D721Med (cell line): ENCODE results near the gene CIART.

Experiments used
- DNase-seq: peaks from one replicate; pipeline ENCODE4 v3.0.0; 2011; ENCODE audit warnings: low spot score; ENCODE audit not compliant: insufficient read length
- FAIRE-seq: peaks from 2 replicates; lab custom pipeline; 2011; peaks lifted over from hg19 to GRCh38; lab: Jason Lieb, UNC
- TF ChIP-seq, protein P1 (sequence below): IDR thresholded peaks from 2 replicates; pipeline ENCODE4 v1.5.1; 2012; ENCODE audit warnings: mild to moderate bottlenecking, control low read depth; ENCODE audit not compliant: insufficient read depth; ENCODE audit errors: missing control alignments

Gene CIART

DNA sequence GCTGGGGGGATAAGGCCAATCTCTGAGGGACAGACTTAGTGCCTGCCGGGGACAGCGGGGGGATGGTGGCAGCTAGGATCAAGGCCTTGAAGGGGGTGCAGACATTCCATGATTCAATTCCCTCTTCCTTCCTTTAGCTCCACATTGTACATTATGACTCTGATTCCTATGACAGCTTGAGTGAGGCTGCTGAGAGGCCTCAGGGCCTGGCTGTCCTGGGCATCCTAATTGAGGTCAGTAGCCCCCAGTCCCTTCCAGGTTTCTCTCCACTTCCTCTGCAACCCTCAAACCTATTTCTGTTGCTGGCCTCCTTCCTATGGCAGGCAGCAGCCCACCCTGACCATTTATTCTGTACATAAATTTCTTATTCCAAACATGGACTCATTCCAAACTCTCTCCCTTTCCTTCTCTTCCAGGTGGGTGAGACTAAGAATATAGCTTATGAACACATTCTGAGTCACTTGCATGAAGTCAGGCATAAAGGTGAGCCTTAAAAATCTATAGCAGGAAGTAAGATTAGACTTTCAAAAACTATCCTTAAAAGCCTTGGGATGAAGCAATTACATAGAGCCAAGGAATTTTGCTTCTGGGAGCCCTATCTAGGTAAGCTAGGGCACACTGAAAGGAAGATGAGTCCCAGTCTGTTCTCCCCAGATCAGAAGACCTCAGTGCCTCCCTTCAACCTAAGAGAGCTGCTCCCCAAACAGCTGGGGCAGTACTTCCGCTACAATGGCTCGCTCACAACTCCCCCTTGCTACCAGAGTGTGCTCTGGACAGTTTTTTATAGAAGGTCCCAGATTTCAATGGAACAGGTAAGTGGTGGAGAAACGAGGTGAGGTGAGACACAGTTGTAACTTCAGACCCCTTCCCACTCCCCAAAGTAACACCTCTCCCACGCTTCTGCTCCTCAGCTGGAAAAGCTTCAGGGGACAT is 19.7 kb upstream of the CIART start:
- TF ChIP-seq, protein P1, sequence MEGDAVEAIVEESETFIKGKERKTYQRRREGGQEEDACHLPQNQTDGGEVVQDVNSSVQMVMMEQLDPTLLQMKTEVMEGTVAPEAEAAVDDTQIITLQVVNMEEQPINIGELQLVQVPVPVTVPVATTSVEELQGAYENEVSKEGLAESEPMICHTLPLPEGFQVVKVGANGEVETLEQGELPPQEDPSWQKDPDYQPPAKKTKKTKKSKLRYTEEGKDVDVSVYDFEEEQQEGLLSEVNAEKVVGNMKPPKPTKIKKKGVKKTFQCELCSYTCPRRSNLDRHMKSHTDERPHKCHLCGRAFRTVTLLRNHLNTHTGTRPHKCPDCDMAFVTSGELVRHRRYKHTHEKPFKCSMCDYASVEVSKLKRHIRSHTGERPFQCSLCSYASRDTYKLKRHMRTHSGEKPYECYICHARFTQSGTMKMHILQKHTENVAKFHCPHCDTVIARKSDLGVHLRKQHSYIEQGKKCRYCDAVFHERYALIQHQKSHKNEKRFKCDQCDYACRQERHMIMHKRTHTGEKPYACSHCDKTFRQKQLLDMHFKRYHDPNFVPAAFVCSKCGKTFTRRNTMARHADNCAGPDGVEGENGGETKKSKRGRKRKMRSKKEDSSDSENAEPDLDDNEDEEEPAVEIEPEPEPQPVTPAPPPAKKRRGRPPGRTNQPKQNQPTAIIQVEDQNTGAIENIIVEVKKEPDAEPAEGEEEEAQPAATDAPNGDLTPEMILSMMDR, result no peak
- DNase-seq, result no peak
- FAIRE-seq, result no peak

DNA sequence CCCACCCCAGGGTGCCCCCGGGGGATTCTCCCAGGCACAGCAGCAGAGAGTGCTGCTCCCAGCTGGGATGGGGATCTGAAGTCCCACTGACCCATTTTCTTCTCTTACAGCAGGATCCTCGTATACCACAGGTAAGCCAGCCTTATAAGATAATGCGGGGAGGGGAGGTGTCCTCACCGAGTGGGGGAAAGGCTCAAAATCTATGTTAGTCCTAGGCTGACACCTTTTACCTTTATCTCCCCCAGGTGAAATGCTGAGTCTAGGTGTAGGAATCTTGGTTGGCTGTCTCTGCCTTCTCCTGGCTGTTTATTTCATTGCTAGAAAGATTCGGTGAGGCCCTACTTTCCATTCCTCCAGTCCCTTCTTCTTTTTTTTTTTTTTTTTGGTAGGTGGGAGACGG is 18.8 kb upstream of the CIART start:
- TF ChIP-seq, protein P1, result no peak
- DNase-seq, result no peak
- no peak for FAIRE-seq

DNA sequence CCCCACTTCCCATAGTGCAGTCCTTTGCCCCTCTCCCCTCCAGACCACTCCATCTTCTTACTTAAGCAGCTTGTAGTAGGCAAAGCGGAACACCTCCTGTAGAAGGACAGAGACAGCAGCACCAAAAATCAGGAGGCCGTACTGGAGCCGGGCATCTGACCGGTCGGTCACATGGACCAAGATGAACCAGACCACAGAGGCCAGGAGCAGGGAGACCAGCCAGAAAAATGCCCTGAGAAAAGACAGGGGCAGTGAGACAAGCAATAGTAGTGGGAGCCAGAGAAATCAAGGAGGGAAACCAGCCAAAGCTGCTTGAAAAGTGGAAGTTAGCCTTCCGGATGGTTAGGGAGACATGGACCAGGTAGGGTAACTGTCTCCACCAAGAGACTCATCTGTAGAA is 14.5 kb upstream of the CIART start:
- DNase-seq (no peak), FAIRE-seq (no peak)
- TF ChIP-seq, protein P1, result no peak

DNA sequence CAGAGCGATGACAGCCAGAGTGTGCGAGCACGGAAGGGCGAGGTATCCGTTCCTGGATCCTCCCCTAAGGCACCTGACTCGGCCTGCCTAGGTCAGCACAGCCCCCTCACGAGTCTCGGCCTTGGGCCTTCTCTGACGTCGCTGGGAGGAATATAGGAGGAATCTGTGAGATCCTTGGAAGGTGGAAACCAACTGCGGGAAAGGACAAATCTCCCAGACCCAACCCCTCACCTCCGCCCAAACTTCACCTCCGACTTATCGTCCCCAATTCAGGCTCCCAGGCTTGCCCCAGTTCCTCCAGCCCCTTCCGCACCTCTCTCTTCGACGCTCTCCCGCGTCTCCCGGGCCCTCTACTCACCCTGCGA is 14.0 kb upstream of the CIART start:
- no peak for DNase-seq
- no peak for FAIRE-seq
- TF ChIP-seq, protein P1, result no peak

DNA sequence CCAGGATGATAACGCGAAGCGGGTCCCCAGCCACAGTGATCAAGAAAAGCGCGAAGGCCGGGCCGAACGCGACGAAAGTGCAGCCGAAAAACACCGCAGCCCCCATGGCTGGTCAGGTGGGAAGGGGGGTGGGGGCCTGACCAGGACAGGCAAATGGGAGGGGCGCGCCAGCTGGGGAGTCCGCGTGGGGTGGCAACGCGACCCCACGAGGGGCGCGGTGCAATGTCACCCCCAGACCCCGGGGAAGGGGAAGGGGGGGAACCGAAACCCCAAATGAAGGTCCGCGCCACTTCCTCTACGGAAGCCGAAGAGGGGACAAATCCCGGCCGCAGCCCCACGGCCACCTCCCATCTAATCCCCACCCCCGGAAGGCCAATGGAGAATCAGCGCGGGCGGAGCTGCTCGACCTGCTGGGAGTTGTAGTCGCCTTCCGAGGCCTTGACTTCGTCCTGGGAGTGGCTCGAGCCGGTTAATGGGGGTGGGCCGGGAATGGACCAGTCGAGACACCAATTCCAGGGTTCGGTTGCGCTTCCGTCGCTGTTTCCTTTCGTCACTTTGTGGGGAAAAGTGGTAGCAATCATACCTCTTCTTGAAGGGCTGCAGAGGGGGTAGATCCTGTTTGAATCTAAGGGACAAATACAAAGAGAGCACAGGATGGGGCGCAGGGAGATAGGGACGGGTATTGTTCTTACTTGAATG is 13.5 kb upstream of the CIART start, which contains the start of gene APH1A:
APH1A (minus strand) TSS at position 312 of the 699 bp plus-strand sequence; CDS start at position 106, 206 bp downstream.
- DNase-seq (peak; percentile 100), FAIRE-seq (no peak)
- TF ChIP-seq, protein P1, result no peak

DNA sequence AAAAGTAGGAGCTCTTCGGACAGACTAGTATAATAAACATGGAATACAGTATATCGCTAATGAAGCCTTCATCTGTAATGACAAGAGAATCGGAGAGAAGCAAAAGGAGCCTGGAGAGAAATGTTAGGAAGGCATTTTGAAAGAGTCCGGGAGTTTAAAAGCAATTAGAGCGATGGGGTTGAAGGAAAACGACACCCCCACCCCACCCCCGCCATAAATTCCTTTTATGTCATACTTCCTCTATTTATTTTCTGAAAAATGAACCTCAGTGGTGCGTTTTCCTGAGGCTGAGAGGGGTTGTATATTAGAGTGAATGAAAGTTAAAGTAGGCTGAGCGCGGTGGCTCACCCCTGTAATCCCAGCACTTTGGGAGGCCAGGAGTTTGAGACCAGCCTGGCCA is 12.9 kb upstream of the CIART start:
- TF ChIP-seq, protein P1, result no peak
- no peak for FAIRE-seq
- no peak for DNase-seq
